Panc1 (cell line): ENCODE results near the gene MYO1E.

Experiments
- CTCF ChIP-seq: fragments of 450-650 bp; IDR thresholded peaks from 2 replicates; pipeline ENCODE4 v1.5.1; 2017; ENCODE audit warnings: mild to moderate bottlenecking
- POLR2AphosphoS5 ChIP-seq: IDR thresholded peaks from 2 replicates; pipeline ENCODE4 v1.6.1; 2012; ENCODE audit warnings: mild to moderate bottlenecking, low read depth, low read length, moderate library complexity
- SIN3A ChIP-seq: IDR thresholded peaks from 2 replicates; pipeline ENCODE4 v1.6.1; 2012; ENCODE audit warnings: low read depth, mild to moderate bottlenecking, low read length, moderate library complexity, borderline replicate concordance; ENCODE audit not compliant: insufficient read depth
- TF ChIP-seq, protein P1 (sequence below), 2 experiments: IDR thresholded peaks; 2 replicates each; pipeline ENCODE4 v1.6.1; 2011 to 2012; ENCODE audit warnings: low read depth in 2 of 2, control low read depth in 1 of 2, low read length in 1 of 2, mild to moderate bottlenecking in 1 of 2, moderate library complexity in 1 of 2; ENCODE audit not compliant: insufficient read depth in 1 of 2

GRCh38 chr15:59346951-59347350, 25.7 kb downstream of the MYO1E start:
- TF ChIP-seq CTCF (no peak), POLR2AphosphoS5 (no peak), SIN3A (no peak)
- TF ChIP-seq, protein P1, sequence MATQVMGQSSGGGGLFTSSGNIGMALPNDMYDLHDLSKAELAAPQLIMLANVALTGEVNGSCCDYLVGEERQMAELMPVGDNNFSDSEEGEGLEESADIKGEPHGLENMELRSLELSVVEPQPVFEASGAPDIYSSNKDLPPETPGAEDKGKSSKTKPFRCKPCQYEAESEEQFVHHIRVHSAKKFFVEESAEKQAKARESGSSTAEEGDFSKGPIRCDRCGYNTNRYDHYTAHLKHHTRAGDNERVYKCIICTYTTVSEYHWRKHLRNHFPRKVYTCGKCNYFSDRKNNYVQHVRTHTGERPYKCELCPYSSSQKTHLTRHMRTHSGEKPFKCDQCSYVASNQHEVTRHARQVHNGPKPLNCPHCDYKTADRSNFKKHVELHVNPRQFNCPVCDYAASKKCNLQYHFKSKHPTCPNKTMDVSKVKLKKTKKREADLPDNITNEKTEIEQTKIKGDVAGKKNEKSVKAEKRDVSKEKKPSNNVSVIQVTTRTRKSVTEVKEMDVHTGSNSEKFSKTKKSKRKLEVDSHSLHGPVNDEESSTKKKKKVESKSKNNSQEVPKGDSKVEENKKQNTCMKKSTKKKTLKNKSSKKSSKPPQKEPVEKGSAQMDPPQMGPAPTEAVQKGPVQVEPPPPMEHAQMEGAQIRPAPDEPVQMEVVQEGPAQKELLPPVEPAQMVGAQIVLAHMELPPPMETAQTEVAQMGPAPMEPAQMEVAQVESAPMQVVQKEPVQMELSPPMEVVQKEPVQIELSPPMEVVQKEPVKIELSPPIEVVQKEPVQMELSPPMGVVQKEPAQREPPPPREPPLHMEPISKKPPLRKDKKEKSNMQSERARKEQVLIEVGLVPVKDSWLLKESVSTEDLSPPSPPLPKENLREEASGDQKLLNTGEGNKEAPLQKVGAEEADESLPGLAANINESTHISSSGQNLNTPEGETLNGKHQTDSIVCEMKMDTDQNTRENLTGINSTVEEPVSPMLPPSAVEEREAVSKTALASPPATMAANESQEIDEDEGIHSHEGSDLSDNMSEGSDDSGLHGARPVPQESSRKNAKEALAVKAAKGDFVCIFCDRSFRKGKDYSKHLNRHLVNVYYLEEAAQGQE (IDR thresholded peaks at IDR 0.05; ENCODE audit: insufficient read depth in 1 of 2, low read depth in 2 of 2, low read length in 1 of 2), result no peak
